Breast epithelium (tissue), 4 donors: ENCODE measurements around the gene MAN1A2. TPM values are rescaled to one million over a fixed set of nuclear protein-coding genes. Genes with fewer than 3 reads are reported as not detected.
"Not testable (repeated sequence)": the region's sequence is repeated elsewhere in the genome, so short reads cannot be mapped to it uniquely, and the experiment has no call there.

Source experiments
- DNase-seq, 2 donors: peaks; one replicate each; pipeline ENCODE4 v3.0.0-alpha.2; 2019; ENCODE audit warnings: low spot score in 2 of 2
- H3K27ac ChIP-seq, 2 donors: fragments of 200-600 bp; sonication (generic) in 1 of 2; one replicate each; pipeline ENCODE4 v1.5.1; 2016 to 2019; ENCODE audit warnings: mild to moderate bottlenecking in 1 of 2
- H3K27me3 ChIP-seq, 2 donors: fragments of 200-600 bp; sonication (generic) in 1 of 2; one replicate each; pipeline versions ENCODE4 v1.5.1 to v1.6.0; 2017 to 2019; ENCODE audit warnings: control low read depth in 1 of 2, mild to moderate bottlenecking in 1 of 2
- H3K36me3 ChIP-seq: fragments of 200-600 bp; one replicate; pipeline ENCODE4 v1.5.1; 2019
- H3K4me1 ChIP-seq, 2 donors: fragments of 200-600 bp; sonication (generic); one replicate each; pipeline ENCODE4 v1.5.1; 2016 to 2019; ENCODE audit warnings: control low read depth in 1 of 2
- H3K4me3 ChIP-seq, 3 donors: fragments of 200-600 bp; sonication (generic); 1 replicate in 2 of 3; 2 replicates in 1 of 3; pipeline ENCODE4 v1.5.1; 2016 to 2019; ENCODE audit warnings: mild to moderate bottlenecking in 3 of 3, moderate library complexity in 2 of 3
- H3K9me3 ChIP-seq, 2 donors: fragments of 200-600 bp; sonication (generic) in 1 of 2; one replicate each; pipeline ENCODE4 v1.5.1; 2016 to 2019; ENCODE audit warnings: control low read depth in 1 of 2
- POLR2A ChIP-seq: fragments of 450-650 bp; IDR thresholded peaks from one replicate; pipeline ENCODE4 v1.6.1; 2016; ENCODE audit warnings: antibody characterized with exemption, mild to moderate bottlenecking, moderate library complexity
- POLR2AphosphoS5 ChIP-seq, 3 donors: sonication (generic); formaldehyde crosslinking; IDR thresholded peaks; one replicate each; pipeline ENCODE4 v1.6.1; 2017; ENCODE audit warnings: antibody characterized with exemption in 3 of 3
- intact Hi-C: fragments of 100-400 bp; cut with DNase I; formaldehyde crosslinking; loops from one replicate; pipeline ENCODE4 v1.15.1; 2023; ENCODE audit warnings: low total_unique reads
- total RNA-seq, 3 donors: library from RNA; depleted of rRNA; stranded (reverse); fragments of >200 nt; gene quantifications; one replicate each; pipeline ENCODE4 v1.1.0, GENCODE V29; 2016
- TF ChIP-seq, protein P1 (sequence below), 3 donors: fragments of 450-650 bp; IDR thresholded peaks; one replicate each; pipeline ENCODE4 v1.5.1; 2016 to 2017; ENCODE audit warnings: antibody characterized with exemption in 3 of 3, mild to moderate bottlenecking in 3 of 3, moderate library complexity in 3 of 3

The MAN1A2 gene
- total RNA-seq, 3 donors from 2014 or later: 40.2 to 52.8 (median 43.3) TPM

DNA sequence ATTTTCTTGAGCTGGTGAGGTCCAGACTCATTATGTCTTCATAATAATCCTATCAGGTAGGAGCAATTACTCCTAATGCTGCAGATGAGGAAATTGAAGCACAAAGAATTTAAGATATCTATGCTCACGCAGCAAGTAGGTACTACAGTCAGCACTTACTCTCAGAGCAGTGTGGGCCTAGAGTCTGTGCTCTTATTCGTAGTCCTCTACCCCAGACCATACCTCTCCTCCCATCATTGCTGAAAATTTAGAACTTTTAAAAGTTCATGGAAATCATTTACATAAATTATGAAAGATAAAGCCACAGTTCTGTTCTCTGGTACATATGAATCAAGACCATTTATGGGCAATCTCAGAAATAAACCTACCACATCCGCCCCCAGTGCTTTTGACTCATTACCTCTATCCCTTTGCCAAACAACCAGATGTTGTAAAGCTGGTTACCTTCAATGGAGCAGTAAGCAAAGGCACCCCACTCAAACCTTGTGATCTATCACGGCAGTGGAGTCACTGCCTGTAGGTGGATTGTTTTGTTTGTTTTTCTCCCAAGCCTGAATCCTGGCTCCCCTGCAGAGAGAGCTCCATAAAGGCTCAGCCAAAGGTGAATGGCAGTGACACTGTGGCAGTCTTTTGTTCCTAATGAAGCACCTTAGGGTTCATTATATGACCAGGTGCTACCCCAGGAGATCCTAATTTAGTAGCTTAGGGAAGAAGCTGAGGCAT, 20.9 kb upstream of the MAN1A2 start:
- H3K9me3 ChIP-seq: no peaks in the 10 kb centered on the region
- no peaks in the 10 kb centered on the region for H3K36me3 ChIP-seq
- intact Hi-C loops: no loop called here
- H3K4me3 ChIP-seq: no peak overlapping the region
- no peak overlapping the region for H3K27ac ChIP-seq
- no peaks in the 10 kb centered on the region for H3K27me3 ChIP-seq
- no peaks in the 10 kb centered on the region for H3K4me1 ChIP-seq
- TF ChIP-seq POLR2A (no peak), POLR2AphosphoS5 (IDR thresholded peaks at IDR 0.05) (no peak)
- TF ChIP-seq, protein P1, sequence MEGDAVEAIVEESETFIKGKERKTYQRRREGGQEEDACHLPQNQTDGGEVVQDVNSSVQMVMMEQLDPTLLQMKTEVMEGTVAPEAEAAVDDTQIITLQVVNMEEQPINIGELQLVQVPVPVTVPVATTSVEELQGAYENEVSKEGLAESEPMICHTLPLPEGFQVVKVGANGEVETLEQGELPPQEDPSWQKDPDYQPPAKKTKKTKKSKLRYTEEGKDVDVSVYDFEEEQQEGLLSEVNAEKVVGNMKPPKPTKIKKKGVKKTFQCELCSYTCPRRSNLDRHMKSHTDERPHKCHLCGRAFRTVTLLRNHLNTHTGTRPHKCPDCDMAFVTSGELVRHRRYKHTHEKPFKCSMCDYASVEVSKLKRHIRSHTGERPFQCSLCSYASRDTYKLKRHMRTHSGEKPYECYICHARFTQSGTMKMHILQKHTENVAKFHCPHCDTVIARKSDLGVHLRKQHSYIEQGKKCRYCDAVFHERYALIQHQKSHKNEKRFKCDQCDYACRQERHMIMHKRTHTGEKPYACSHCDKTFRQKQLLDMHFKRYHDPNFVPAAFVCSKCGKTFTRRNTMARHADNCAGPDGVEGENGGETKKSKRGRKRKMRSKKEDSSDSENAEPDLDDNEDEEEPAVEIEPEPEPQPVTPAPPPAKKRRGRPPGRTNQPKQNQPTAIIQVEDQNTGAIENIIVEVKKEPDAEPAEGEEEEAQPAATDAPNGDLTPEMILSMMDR (IDR thresholded peaks at IDR 0.05): no peak
- no peak for DNase-seq

DNA sequence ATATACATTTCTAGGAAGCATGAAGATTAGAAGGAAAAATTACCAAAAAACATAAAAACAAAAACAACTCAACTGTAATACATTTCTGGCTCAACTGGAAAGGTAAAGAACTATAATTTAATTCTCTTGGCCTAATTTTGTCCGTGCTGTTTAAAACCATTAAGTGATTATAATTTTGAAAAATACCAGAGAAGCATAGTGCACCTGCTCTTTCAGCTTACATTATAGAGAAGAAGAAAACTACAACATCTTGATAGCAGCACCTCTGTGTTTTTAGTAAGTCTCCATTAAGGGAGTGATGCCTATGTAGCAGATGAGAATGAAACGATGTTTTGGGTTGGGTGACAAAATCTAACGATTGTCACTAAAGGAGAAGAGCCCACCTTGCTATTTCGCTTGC, 19.3 kb upstream of the MAN1A2 start:
- Histone ChIP-seq H3K9me3 (no peaks in the 10 kb centered on the region), H3K27me3 (no peaks in the 10 kb centered on the region), H3K27ac (no peak overlapping the region), H3K36me3 (no peaks in the 10 kb centered on the region), H3K4me3 (no peak overlapping the region), H3K4me1 (no peaks in the 10 kb centered on the region)
- TF ChIP-seq POLR2AphosphoS5 (IDR thresholded peaks at IDR 0.05): no peak
- no peak for TF ChIP-seq POLR2A
- intact Hi-C loops: no loop called here
- no peak for DNase-seq

DNA sequence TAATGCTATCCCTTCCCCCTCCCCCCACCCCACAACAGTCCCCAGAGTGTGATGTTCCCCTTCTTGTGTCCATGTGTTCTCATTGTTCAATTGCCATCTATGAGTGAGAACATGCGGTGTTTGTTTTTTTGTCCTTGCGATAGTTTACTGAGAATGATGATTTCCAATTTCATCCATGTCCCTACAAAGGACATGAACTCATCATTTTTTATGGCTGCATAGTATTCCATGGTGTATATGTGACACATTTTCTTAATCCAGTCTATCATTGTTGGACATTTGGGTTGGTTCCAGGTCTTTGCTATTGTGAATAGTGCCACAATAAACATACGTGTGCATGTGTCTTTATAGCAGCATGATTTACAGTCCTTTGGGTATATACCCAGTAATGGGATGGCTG, 14.6 kb upstream of the MAN1A2 start:
- DNase-seq, H3K27me3 ChIP-seq, H3K4me3 ChIP-seq, H3K9me3 ChIP-seq, H3K27ac ChIP-seq, H3K36me3 ChIP-seq, intact Hi-C loops, H3K4me1 ChIP-seq: not testable (repeated sequence)

GRCh38 chr1:117357833-117358603, 9.2 kb upstream of the MAN1A2 start:
- H3K4me1 ChIP-seq, H3K27ac ChIP-seq, H3K36me3 ChIP-seq, intact Hi-C loops, H3K4me3 ChIP-seq, H3K27me3 ChIP-seq, DNase-seq, H3K9me3 ChIP-seq: not testable (repeated sequence)

DNA sequence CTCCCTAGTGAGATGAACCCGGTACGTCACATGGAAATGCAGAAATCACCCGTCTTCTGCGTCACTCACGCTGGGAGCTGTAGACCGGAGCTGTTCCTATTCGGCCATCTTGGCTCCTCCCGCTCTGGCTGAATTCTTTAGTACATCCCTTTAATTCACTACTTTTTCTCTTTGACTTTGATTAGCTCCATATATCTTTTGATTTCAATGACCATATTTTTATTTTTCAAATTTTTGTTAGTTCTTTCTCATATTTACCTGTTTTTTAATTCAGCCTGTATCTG, 8.7 kb upstream of the MAN1A2 start:
- H3K27me3 ChIP-seq, H3K4me1 ChIP-seq, DNase-seq, intact Hi-C loops, H3K27ac ChIP-seq, H3K9me3 ChIP-seq, H3K36me3 ChIP-seq, H3K4me3 ChIP-seq: not testable (repeated sequence)

GRCh38 chr1:117359561-117360289, 7.5 kb upstream of the MAN1A2 start:
- Histone ChIP-seq H3K4me1 (no peaks in the 10 kb centered on the region), H3K9me3 (no peaks in the 10 kb centered on the region), H3K4me3 (no peak overlapping the region), H3K27me3 (no peaks in the 10 kb centered on the region), H3K36me3 (no peaks in the 10 kb centered on the region), H3K27ac (no peak overlapping the region)
- TF ChIP-seq, protein P1 (IDR thresholded peaks at IDR 0.05): no peak
- TF ChIP-seq POLR2AphosphoS5 (IDR thresholded peaks at IDR 0.05): no peak
- DNase-seq: no peak
- intact Hi-C loops: no loop called here

- Histone ChIP-seq H3K36me3 (no peaks in the 10 kb centered on the region), H3K9me3 (no peaks in the 10 kb centered on the region), H3K27me3 (no peaks in the 10 kb centered on the region), H3K4me3 (no peak overlapping the region), H3K4me1 (peaks cover 0 to 4% of the 10 kb centered on the region in 2 donors), H3K27ac (no peak overlapping the region)
- no peak for DNase-seq
- intact Hi-C loops: no loop called here
- TF ChIP-seq POLR2A: no peak
- no peak for TF ChIP-seq POLR2AphosphoS5 (IDR thresholded peaks at IDR 0.05)
- TF ChIP-seq, protein P1 (IDR thresholded peaks at IDR 0.05): no peak
Measured at GRCh38 chr1:117362986-117363385, 4.3 kb upstream of the MAN1A2 start.
